GM12878 (cell line): ENCODE results near the gene MCC. TPM values are rescaled to one million over a fixed set of nuclear protein-coding genes. Genes with fewer than 3 reads are reported as not detected.

ENCODE experiments used
- ATAC-seq: fragments of 200-7000 bp; cut with Tn5 transposase; 3 replicates; pipeline ENCODE4 v1.9.1; 2020; ENCODE audit warnings: mild to moderate bottlenecking, moderate library complexity
- BruUV-seq: library from RNA; stranded (reverse); fragments of 400-500 nt; replicated peaks from 2 replicates; lab custom pipeline; 2021; lab: Mats Ljungman, UMichigan
- CTCF ChIA-PET: fragments of 300-600 bp; sonication (Branson Sonifier 250); formaldehyde crosslinking; extraction: SDS; loops from one replicate; lab custom pipeline; 2021; ENCODE audit warnings: inconsistent platforms; lab: Yijun Ruan, JAX
- POLR2A ChIA-PET: fragments of 350-600 bp; formaldehyde crosslinking; extraction: SDS; loops from one replicate; lab custom pipeline; 2021; ENCODE audit warnings: inconsistent platforms; lab: Charles Lee
- RAD21 ChIA-PET: fragments of 300-600 bp; sonication (Branson Sonifier 250); formaldehyde crosslinking; loops from one replicate; lab custom pipeline; 2023; ENCODE audit warnings: antibody characterized with exemption; ENCODE audit not compliant: unreplicated experiment; lab: Charles Lee
- SMC1A ChIA-PET: fragments of 300-600 bp; sonication (Branson Sonifier 250); formaldehyde crosslinking; loops from one replicate; lab custom pipeline; 2023; ENCODE audit not compliant: unreplicated experiment, uncharacterized antibody; lab: Charles Lee
- DNase-seq: peaks from one replicate; pipeline ENCODE4 v3.0.0-alpha.2; 2011; ENCODE audit warnings: low read depth, low spot score
- FAIRE-seq: peaks from 3 replicates; lab custom pipeline; 2011; peaks lifted over from hg19 to GRCh38; lab: Jason Lieb, UNC
- H2AFZ ChIP-seq: 2 replicates; pipeline ENCODE4 v1.6.0; 2011; ENCODE audit warnings: low read depth, low read length, control low read depth; ENCODE audit not compliant: control insufficient read depth
- H3K27ac ChIP-seq: 2 replicates; pipeline ENCODE4 v1.5.1; 2011; ENCODE audit warnings: control low read depth; ENCODE audit not compliant: control insufficient read depth, insufficient read depth
- H3K27me3 ChIP-seq, 2 experiments: replicated peaks in 1 of 2; 2 replicates each; pipeline versions ENCODE4 v1.6.0 to v1.6.1; 2011; ENCODE audit warnings: low read length in 1 of 2; ENCODE audit not compliant: control insufficient read depth in 2 of 2, insufficient read depth in 2 of 2
- H3K36me3 ChIP-seq, 2 experiments: 2 replicates each; pipeline ENCODE4 v1.5.1; 2011; ENCODE audit warnings: low read length in 1 of 2; ENCODE audit not compliant: control insufficient read depth in 2 of 2, insufficient read depth in 2 of 2
- H3K4me1 ChIP-seq: 2 replicates; pipeline ENCODE4 v1.6.1; 2011; ENCODE audit warnings: mild to moderate bottlenecking, low read length, moderate library complexity, mixed read lengths; ENCODE audit not compliant: control insufficient read depth, insufficient read depth
- H3K4me2 ChIP-seq: 2 replicates; pipeline ENCODE4 v1.6.0; 2011; ENCODE audit warnings: control low read depth; ENCODE audit not compliant: control insufficient read depth, insufficient read depth
- H3K4me3 ChIP-seq: fragments of 200-600 bp; sonication (generic); 2 replicates; pipeline ENCODE4 v1.5.1; 2016
- H3K79me2 ChIP-seq: 2 replicates; pipeline ENCODE4 v1.6.0; 2011; ENCODE audit warnings: low read length; ENCODE audit not compliant: control insufficient read depth, insufficient read depth
- H3K9ac ChIP-seq: 2 replicates; pipeline ENCODE4 v1.8.0; 2011; ENCODE audit warnings: low read length, control low read depth, mixed read lengths; ENCODE audit not compliant: control insufficient read depth, insufficient read depth
- H3K9me3 ChIP-seq: replicated peaks from 3 replicates; pipeline ENCODE4 v1.5.1; 2011; ENCODE audit warnings: mild to moderate bottlenecking, low read length; ENCODE audit not compliant: control insufficient read depth, insufficient read depth
- H4K20me1 ChIP-seq: 2 replicates; pipeline ENCODE4 v1.6.0; 2011; ENCODE audit not compliant: control insufficient read depth, insufficient read depth
- ATF3 ChIP-seq: IDR thresholded peaks from 2 replicates; pipeline ENCODE4 v1.6.1; 2011; ENCODE audit warnings: low read depth, mild to moderate bottlenecking, low read length, moderate library complexity, borderline replicate concordance; ENCODE audit errors: extremely low read depth
- BHLHE40 ChIP-seq, 2 experiments: fragments of 450-650 bp in 1 of 2; IDR thresholded peaks; 2 replicates each; pipeline ENCODE4 v1.6.1; 2011 to 2017; ENCODE audit warnings: low read depth in 2 of 2, borderline replicate concordance in 1 of 2, improper control_type of control experiment in 1 of 2, low read length in 1 of 2, mild to moderate bottlenecking in 1 of 2
- BMI1 ChIP-seq: fragments of 450-650 bp; IDR thresholded peaks from 2 replicates; pipeline ENCODE4 v1.6.1; 2016; ENCODE audit warnings: mild to moderate bottlenecking, moderate library complexity, borderline replicate concordance
- CEBPZ ChIP-seq: fragments of 150-350 bp; IDR thresholded peaks from 2 replicates; pipeline ENCODE4 v1.6.1; 2016; ENCODE audit warnings: low read depth, low read length
- CREB1 ChIP-seq: IDR thresholded peaks from 2 replicates; pipeline ENCODE4 v1.6.1; 2012; ENCODE audit warnings: low read depth, mild to moderate bottlenecking, inconsistent platforms
- FOXK2 ChIP-seq: fragments of 450-650 bp; IDR thresholded peaks from 2 replicates; pipeline ENCODE4 v1.6.1; 2017; ENCODE audit warnings: mild to moderate bottlenecking, moderate library complexity
- IRF5 ChIP-seq: fragments of 450-650 bp; IDR thresholded peaks from 2 replicates; pipeline ENCODE4 v1.6.1; 2017; ENCODE audit warnings: borderline replicate concordance
- NFYA ChIP-seq: IDR thresholded peaks from 2 replicates; pipeline ENCODE4 v1.6.1; 2011; ENCODE audit warnings: low read depth, mild to moderate bottlenecking, low read length, improper control_type of control experiment, borderline replicate concordance
- NR2C2 ChIP-seq: IDR thresholded peaks from 2 replicates; pipeline ENCODE4 v1.6.1; 2011; ENCODE audit warnings: borderline replicate concordance, low read depth; ENCODE audit not compliant: control insufficient read depth, insufficient read length
- PBX3 ChIP-seq: IDR thresholded peaks from 2 replicates; pipeline ENCODE4 v1.6.1; 2011; ENCODE audit warnings: mild to moderate bottlenecking, low read depth, low read length, moderate library complexity; ENCODE audit not compliant: insufficient replicate concordance
- PML ChIP-seq: IDR thresholded peaks from 2 replicates; pipeline ENCODE4 v1.6.1; 2012; ENCODE audit warnings: low read length, inconsistent platforms
- POLR2A ChIP-seq: IDR thresholded peaks from 2 replicates; pipeline ENCODE4 v1.6.1; 2011; ENCODE audit warnings: low read depth, mild to moderate bottlenecking, low read length
- TARDBP ChIP-seq: IDR thresholded peaks from 2 replicates; pipeline ENCODE4 v1.6.1; 2016; ENCODE audit warnings: borderline replicate concordance
- ZNF592 ChIP-seq: fragments of 450-650 bp; IDR thresholded peaks from 2 replicates; pipeline ENCODE4 v1.6.1; 2017; ENCODE audit warnings: mild to moderate bottlenecking, moderate library complexity
- ZNF622 ChIP-seq: fragments of 450-650 bp; IDR thresholded peaks from 2 replicates; pipeline ENCODE4 v1.6.1; 2017; ENCODE audit warnings: mild to moderate bottlenecking, inconsistent platforms
- WGBS: methylation state at CpG from one replicate; pipeline ENCODE4 v1.1.6; 2016; ENCODE audit warnings: low lambda C conversion rate; ENCODE audit not compliant: insufficient replicate concordance, insufficient coverage; ENCODE audit errors: missing lambda C conversion rate; 5-methylcytosine and 5-hydroxymethylcytosine counted together
- in situ Hi-C: fragments of 300-500 bp; cut with MboI; formaldehyde crosslinking; loops from 9 replicates; pipeline ENCODE4 v1.14.3; 2018; ENCODE audit warnings: mixed read lengths
- intact Hi-C: fragments of 100-400 bp; cut with micrococcal nuclease; formaldehyde crosslinking; loops from one replicate; pipeline ENCODE4 v1.14.2; 2022; ENCODE audit not compliant: unreplicated experiment
- polyA plus RNA-seq, 11 experiments: library from polyadenylated mRNA; depleted of rRNA in 4 of 11; unstranded in 6 of 11; stranded (reverse) in 5 of 11; fragments of >200 nt; fragmentation: Nextera tagmentation in 4 of 11; fragmentation: Illumina TruSeq in 1 of 11; extraction: Ambion mirVana in 4 of 11; extraction: Trizol in 1 of 11; gene quantifications; 1 replicate in 1 of 11; 2 replicates in 10 of 11; pipeline versions ENCODE4 v1.2.1 to v1.2.3, GENCODE V29; 2011 to 2016; ENCODE audit warnings: inconsistent platforms in 2 of 11, missing spikeins in 2 of 11, low read depth in 1 of 11
- total RNA-seq, 4 experiments: library from RNA; depleted of rRNA in 3 of 4; stranded (reverse); fragments of >200 nt in 3 of 4; fragmentation: Illumina TruSeq in 1 of 4; extraction: Trizol in 1 of 4; gene quantifications; 2 replicates each; pipeline versions ENCODE4 v1.2.1 to v1.2.3, GENCODE V29; 2013 to 2021

MCC gene
- total and polyA plus RNA-seq, 10 of the 15 experiments (the other 5 are each of a cell fraction or from before 2014, with no cell fraction given) = 0.03 to 0.86 (median 0.16) TPM

- Histone ChIP-seq H3K27me3 (peaks cover 11 to 14% of the 10 kb centered on the region in 2 experiments; a peak in 3 of 4 replicates), H4K20me1 (no peaks in the 10 kb centered on the region), H3K4me2 (no peak overlapping the region), H3K79me2 (no peaks in the 10 kb centered on the region), H3K4me1 (0 out of 2 replicates have a peak, but pooled peaks cover 3% of the 10 kb centered on the region), H3K36me3 (no peaks in the 10 kb centered on the region), H2AFZ (no peak overlapping the region), H3K27ac (no peak overlapping the region), H3K9ac (no peak overlapping the region), H3K9me3 (peaks cover 7% of the 10 kb centered on the region), H3K4me3 (no peak overlapping the region)
- ATAC-seq (no peak), DNase-seq (no peak), FAIRE-seq (no peak)
- ChIA-PET RAD21 (no interaction called here), CTCF (no interaction called here), POLR2A (no interaction called here), SMC1A (no interaction called here)
- in situ Hi-C loops (no loop called here), intact Hi-C loops (no loop called here)
- 20% methylated on average over 2 of the region's 2 CpGs for WGBS
- BruUV-seq = no TSS peak
- TF ChIP-seq TARDBP (no peak), CREB1 (no peak), FOXK2 (no peak), ATF3 (no peak), IRF5 (no peak), BHLHE40 (IDR thresholded peaks at IDR 0.05; ENCODE audit: borderline replicate concordance in 1 of 2, low read depth in 2 of 2, low read length in 1 of 2) (no peak), POLR2A (no peak), PBX3 (no peak), CEBPZ (no peak), BMI1 (no peak), PML (no peak), NFYA (no peak), ZNF592 (no peak), NR2C2 (no peak), ZNF622 (no peak)
These were observed 2.8 kb upstream of the MCC start for GRCh38 chr5:113491022-113491421.
